BJ (cell line): ENCODE measurements around the gene UNC119. TPM values are rescaled to one million over a fixed set of nuclear protein-coding genes. Genes with fewer than 3 reads are reported as not detected.

Experiments
- CTCF ChIA-PET: fragments of 350-600 bp; formaldehyde crosslinking; extraction: SDS; loops from one replicate; lab custom pipeline; 2021; ENCODE audit warnings: antibody characterized with exemption, inconsistent platforms; lab: Yijun Ruan, JAX
- POLR2A ChIA-PET: fragments of 300-600 bp; sonication (Branson Sonifier 250); formaldehyde crosslinking; extraction: SDS; loops from one replicate; lab custom pipeline; 2021; ENCODE audit warnings: antibody characterized with exemption; lab: Charles Lee
- DNase-seq: peaks from one replicate; pipeline ENCODE4 v3.0.0-alpha.2; 2011; ENCODE audit warnings: low read depth
- H3K27me3 ChIP-seq: 2 replicates; pipeline ENCODE4 v1.6.0; 2011; ENCODE audit warnings: low read length; ENCODE audit not compliant: control insufficient read depth, insufficient read depth
- H3K36me3 ChIP-seq: 2 replicates; pipeline ENCODE4 v1.5.1; 2011; ENCODE audit warnings: low read length; ENCODE audit not compliant: control insufficient read depth, insufficient read depth
- H3K4me3 ChIP-seq: 2 replicates; pipeline ENCODE4 v1.5.1; 2011; ENCODE audit warnings: low read depth, mild to moderate bottlenecking, control low read depth, low read length
- CTCF ChIP-seq: IDR thresholded peaks from 2 replicates; pipeline ENCODE4 v1.5.1; 2011; ENCODE audit warnings: low read depth, mild to moderate bottlenecking, control low read depth, inconsistent platforms, low read length, moderate library complexity; ENCODE audit not compliant: insufficient read depth
- polyA plus RNA-seq: library from polyadenylated mRNA; depleted of rRNA; stranded (reverse); fragments of >200 nt; gene quantifications from 2 replicates; pipeline ENCODE4 v1.2.3, GENCODE V29; 2011

The UNC119 gene
- polyA plus RNA-seq, 1 experiment: 150 TPM

DNA sequence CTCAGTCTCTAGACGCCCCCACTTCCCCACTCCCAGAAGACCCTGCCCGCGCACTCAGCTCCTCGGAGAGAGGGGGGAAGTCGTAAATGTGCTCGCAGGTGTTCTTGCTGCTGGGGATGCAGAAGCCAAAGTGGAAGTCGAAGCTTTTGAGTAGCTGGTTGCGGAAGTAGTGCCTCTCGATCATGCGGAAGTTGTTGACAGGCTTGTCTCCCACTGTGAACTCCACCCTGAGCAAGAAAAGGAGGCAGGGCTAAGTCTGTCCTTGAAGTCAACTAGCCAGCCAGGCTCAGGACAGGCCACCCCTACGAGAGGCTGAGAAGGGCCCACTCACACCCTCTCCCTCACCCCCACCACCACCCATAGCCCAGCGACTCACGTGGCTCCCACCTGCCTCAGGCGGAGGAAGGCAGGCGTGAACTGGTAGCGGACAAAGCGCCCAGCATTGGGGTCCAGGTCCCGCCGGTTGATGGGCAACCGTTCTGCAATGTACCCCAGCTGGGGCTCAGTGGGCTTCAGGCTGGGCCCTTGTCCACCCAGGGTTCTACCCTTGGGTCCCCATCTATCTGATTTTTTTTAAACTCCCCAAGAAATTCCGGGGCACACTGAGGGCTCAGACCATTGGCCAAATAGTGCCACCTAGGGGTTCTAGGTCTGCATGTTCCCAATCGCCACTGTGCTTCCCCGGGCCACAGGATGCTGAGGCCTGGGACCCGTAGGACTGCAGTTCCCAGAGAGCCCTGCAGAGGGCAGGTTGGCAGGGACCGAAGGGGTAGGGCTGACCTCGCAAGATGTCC lies 4.6 kb downstream of the UNC119 start:
- POLR2A ChIA-PET: no interaction called here
- H3K4me3 ChIP-seq: no peak overlapping the region
- no peaks in the 10 kb centered on the region for H3K27me3 ChIP-seq
- peak; percentile 95 for TF ChIP-seq CTCF
- H3K36me3 ChIP-seq: peaks cover 6% of the 10 kb centered on the region
- CTCF ChIA-PET: interaction anchor here (0.6 to 6.4 kb wide), 21 partner anchors 12 to 131 kb away, joined by 3 to 45 read pairs (median 4); partner anchors contain the start of genes ALDOC and PIGS
- DNase-seq: no peak

DNA sequence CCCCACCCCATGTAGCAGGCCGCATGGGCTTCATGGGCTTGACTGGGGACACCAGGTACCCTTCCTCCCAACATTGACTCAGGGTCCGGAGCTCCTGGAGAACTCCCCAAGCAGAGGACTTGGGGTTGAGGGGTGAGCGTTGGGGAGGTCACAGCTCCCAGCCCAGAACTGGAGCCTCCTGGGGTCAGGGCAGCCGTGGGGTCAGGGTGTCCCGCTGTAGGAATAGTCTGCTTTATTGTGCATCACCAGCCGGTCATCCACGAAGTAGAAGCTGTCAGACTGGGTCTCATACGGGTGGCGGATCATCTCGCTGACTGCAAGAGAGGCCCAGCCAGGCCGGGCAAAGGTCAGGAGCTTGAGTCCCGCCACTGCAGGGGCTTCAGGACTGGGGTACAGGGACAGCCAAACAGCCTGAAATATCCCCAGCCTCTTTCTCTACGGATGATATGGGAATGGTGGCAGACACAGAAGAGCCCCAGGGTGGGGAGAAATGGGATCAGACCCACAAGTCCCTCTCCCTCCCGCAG lies 5.3 kb downstream of the UNC119 start:
- CTCF ChIA-PET: interaction anchor here (0.6 to 6.4 kb wide), 18 partner anchors 11 to 131 kb away, joined by 3 to 45 read pairs (median 4); partner anchors contain the start of genes ALDOC and PIGS
- Histone ChIP-seq H3K36me3 (peaks cover 6% of the 10 kb centered on the region), H3K4me3 (no peak overlapping the region), H3K27me3 (no peaks in the 10 kb centered on the region)
- POLR2A ChIA-PET: no interaction called here
- no peak for TF ChIP-seq CTCF
- DNase-seq: no peak

DNA sequence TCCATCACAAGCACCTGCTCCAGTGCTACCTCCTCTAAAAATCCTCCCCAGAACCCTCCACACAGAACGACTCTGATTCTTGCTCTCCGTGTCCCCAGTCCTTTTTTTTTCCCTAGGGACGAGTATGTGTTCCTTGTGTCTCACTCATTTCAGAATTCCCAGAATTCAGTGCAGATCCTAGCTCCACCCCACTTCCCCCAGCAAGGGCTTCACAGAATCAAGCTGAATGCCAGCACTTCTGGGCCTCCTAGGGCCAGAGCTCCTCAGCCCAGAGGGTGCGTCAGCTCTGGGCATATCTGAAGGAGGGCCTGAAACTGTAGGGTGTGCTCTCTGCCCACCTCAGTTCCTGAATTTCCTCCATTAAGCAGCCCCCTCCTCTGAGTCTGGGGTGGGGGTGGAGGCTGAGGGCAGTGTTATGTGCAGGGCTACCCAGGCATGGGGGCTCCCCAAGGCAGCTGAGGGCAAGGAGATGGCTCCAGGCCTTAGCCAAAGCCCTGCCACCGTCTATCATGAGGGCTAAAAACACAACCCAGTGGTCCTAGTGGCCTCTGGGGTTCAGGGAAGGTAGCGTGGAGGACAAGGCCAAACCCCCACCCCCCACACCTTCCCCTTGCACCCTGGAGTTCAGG lies 6.5 kb downstream of the UNC119 start:
- no peak for TF ChIP-seq CTCF
- DNase-seq: no peak
- ChIA-PET CTCF (interaction anchor here (0.9 to 6.4 kb wide), 8 partner anchors 10 to 129 kb away, joined by 3 to 45 read pairs (median 5); partner anchors contain the start of gene PIGS), POLR2A (interaction anchor here (0.6 kb wide), 1 partner anchor 13 kb away, joined by 3 read pairs; no protein-coding TSS in a partner anchor)
- peaks cover 6% of the 10 kb centered on the region for H3K36me3 ChIP-seq
- H3K27me3 ChIP-seq: no peaks in the 10 kb centered on the region
- H3K4me3 ChIP-seq: no peak overlapping the region

DNA sequence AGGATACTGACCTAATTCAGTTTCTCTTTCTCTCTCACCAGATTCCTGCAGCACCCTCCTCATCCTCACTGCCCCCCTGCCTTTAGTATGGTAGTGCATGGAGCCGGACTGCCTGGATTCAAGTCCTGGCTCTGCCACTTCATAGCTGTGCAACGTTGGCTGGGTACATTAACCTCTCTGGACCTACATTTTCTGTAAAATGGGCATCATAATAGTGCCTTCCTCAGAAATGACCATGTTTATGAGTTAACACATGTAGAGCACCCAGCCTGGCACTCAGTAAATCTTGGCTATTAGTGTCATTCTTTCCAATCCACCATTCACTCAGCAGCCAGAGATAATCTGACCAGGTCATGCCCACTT lies 7.3 kb downstream of the UNC119 start:
- Histone ChIP-seq H3K4me3 (no peak overlapping the region), H3K27me3 (no peaks in the 10 kb centered on the region), H3K36me3 (peaks cover 6% of the 10 kb centered on the region)
- CTCF ChIA-PET: interaction anchor here (1.6 kb wide), 1 partner anchor 68 kb away, joined by 4 read pairs; no protein-coding TSS in a partner anchor
- DNase-seq: no peak
- POLR2A ChIA-PET: no interaction called here
- TF ChIP-seq CTCF: no peak
